Measurements from ENCODE around the gene EPN1. TPM values are rescaled to one million over a fixed set of nuclear protein-coding genes. Genes with fewer than 3 reads are reported as not detected.
"Not testable (repeated sequence)": the region's sequence is repeated elsewhere in the genome, so short reads cannot be mapped to it uniquely, and the experiment has no call there.

Gene EPN1
- total and polyA plus RNA-seq, 5 donors from 2014 or later, result 6.3 to 46.1 (median 8.1) TPM

GRCh38 chr19:55716531-55716930, 41.5 kb downstream of the EPN1 start:
- H3K27me3 Mint-ChIP-seq, result peaks cover 14% of the 10 kb centered on the region
- H3K9me3 ChIP-seq (ENCODE audit: control insufficient read depth in 2 of 2, low read length in 2 of 2), result peaks cover 5 to 10% of the 10 kb centered on the region in 2 experiments

GRCh38 chr19:55717251-55717650, 42.2 kb downstream of the EPN1 start:
- Mint-ChIP-seq H3K9me3 (peaks cover 0 to 26% (median 10%) of the 10 kb centered on the region in 7 donors), H3K36me3 (no peaks in the 10 kb centered on the region), H3K27ac (no peak overlapping the region), H3K27me3 (peaks cover 14% of the 10 kb centered on the region), H3K4me3 (no peak overlapping the region), H3K4me1 (peaks cover 0 to 6% (median 0%) of the 10 kb centered on the region in 4 donors)
- Histone ChIP-seq H3K27ac (ENCODE audit: insufficient read depth, low read length, poor library complexity, severe bottlenecking) (no peak overlapping the region), H3K36me3 (ENCODE audit: control insufficient read depth, insufficient read depth, low read length) (no peaks in the 10 kb centered on the region), H3K4me1 (ENCODE audit: control insufficient read depth, insufficient read depth, low read length, poor library complexity, severe bottlenecking) (no peaks in the 10 kb centered on the region), H3K4me3 (ENCODE audit: low read depth, low read length) (no peak overlapping the region), H3K9me3 (ENCODE audit: control insufficient read depth in 2 of 2, low read length in 2 of 2) (peaks cover 5 to 11% of the 10 kb centered on the region in 2 experiments), H3K27me3 (ENCODE audit: control insufficient read depth, insufficient read depth, low read length) (no peaks in the 10 kb centered on the region)
- ATAC-seq (ENCODE audit: low read depth in 2 of 2) (no peak), DNase-seq (no peak)

More at GRCh38 chr19:55716531-55716930, 41.5 kb downstream of the EPN1 start:
- Mint-ChIP-seq H3K4me3 (no peak overlapping the region), H3K9me3 (peaks cover 0 to 18% (median 8%) of the 10 kb centered on the region in 7 donors), H3K36me3 (no peaks in the 10 kb centered on the region), H3K27ac (no peak overlapping the region), H3K4me1 (peaks cover 0 to 6% (median 0%) of the 10 kb centered on the region in 4 donors)
- H3K4me1 ChIP-seq (ENCODE audit: control insufficient read depth, insufficient read depth, low read length, poor library complexity, severe bottlenecking), result no peaks in the 10 kb centered on the region
- ATAC-seq (ENCODE audit: low read depth in 2 of 2) (no peak), DNase-seq (no peak)
- H3K36me3 ChIP-seq (ENCODE audit: control insufficient read depth, insufficient read depth, low read length), result no peaks in the 10 kb centered on the region
- H3K27me3 ChIP-seq (ENCODE audit: control insufficient read depth, insufficient read depth, low read length), result no peaks in the 10 kb centered on the region
- no peak overlapping the region for H3K4me3 ChIP-seq (ENCODE audit: low read depth, low read length)
- H3K27ac ChIP-seq (ENCODE audit: insufficient read depth, low read length, poor library complexity, severe bottlenecking), result no peak overlapping the region

GRCh38 chr19:55717879-55718711, 43.1 kb downstream of the EPN1 start:
- H3K36me3 Mint-ChIP-seq; H3K27ac ChIP-seq (ENCODE audit: insufficient read depth, low read length, poor library complexity, severe bottlenecking); H3K27me3 ChIP-seq (ENCODE audit: control insufficient read depth, insufficient read depth, low read length); H3K4me1 Mint-ChIP-seq; H3K4me3 ChIP-seq (ENCODE audit: low read depth, low read length); H3K4me3 Mint-ChIP-seq; H3K27ac Mint-ChIP-seq; ATAC-seq (ENCODE audit: low read depth in 2 of 2); H3K36me3 ChIP-seq (ENCODE audit: control insufficient read depth, insufficient read depth, low read length); H3K4me1 ChIP-seq (ENCODE audit: control insufficient read depth, insufficient read depth, low read length, poor library complexity, severe bottlenecking); DNase-seq: not testable (repeated sequence)
- H3K9me3 ChIP-seq (ENCODE audit: control insufficient read depth in 2 of 2, low read length in 2 of 2), result peaks cover 5 to 11% of the 10 kb centered on the region in 2 experiments
- Mint-ChIP-seq H3K9me3 (peaks cover 0 to 23% (median 14%) of the 10 kb centered on the region in 7 donors), H3K27me3 (peaks cover 14% of the 10 kb centered on the region)

GRCh38 chr19:55720214-55720746, 45.3 kb downstream of the EPN1 start:
- Mint-ChIP-seq H3K36me3 (no peaks in the 10 kb centered on the region), H3K4me3 (no peak overlapping the region), H3K4me1 (no peaks in the 10 kb centered on the region), H3K27ac (no peak overlapping the region), H3K9me3 (peaks cover 0 to 22% (median 14%) of the 10 kb centered on the region in 7 donors), H3K27me3 (peaks cover 14% of the 10 kb centered on the region)
- ATAC-seq (ENCODE audit: low read depth in 2 of 2) (no peak), DNase-seq (no peak)
- H3K27me3 ChIP-seq (ENCODE audit: control insufficient read depth, insufficient read depth, low read length), result no peaks in the 10 kb centered on the region
- H3K9me3 ChIP-seq (ENCODE audit: control insufficient read depth in 2 of 2, low read length in 2 of 2), result peaks cover 5 to 11% of the 10 kb centered on the region in 2 experiments
- no peaks in the 10 kb centered on the region for H3K36me3 ChIP-seq (ENCODE audit: control insufficient read depth, insufficient read depth, low read length)
- no peak overlapping the region for H3K4me3 ChIP-seq (ENCODE audit: low read depth, low read length)
- H3K4me1 ChIP-seq (ENCODE audit: control insufficient read depth, insufficient read depth, low read length, poor library complexity, severe bottlenecking), result no peaks in the 10 kb centered on the region
- no peak overlapping the region for H3K27ac ChIP-seq (ENCODE audit: insufficient read depth, low read length, poor library complexity, severe bottlenecking)

GRCh38 chr19:55720801-55721200, 45.8 kb downstream of the EPN1 start:
- Histone ChIP-seq H3K4me1 (ENCODE audit: control insufficient read depth, insufficient read depth, low read length, poor library complexity, severe bottlenecking) (no peaks in the 10 kb centered on the region), H3K27me3 (ENCODE audit: control insufficient read depth, insufficient read depth, low read length) (no peaks in the 10 kb centered on the region), H3K36me3 (ENCODE audit: control insufficient read depth, insufficient read depth, low read length) (no peaks in the 10 kb centered on the region), H3K9me3 (ENCODE audit: control insufficient read depth in 2 of 2, low read length in 2 of 2) (peaks cover 5 to 11% of the 10 kb centered on the region in 2 experiments), H3K27ac (ENCODE audit: insufficient read depth, low read length, poor library complexity, severe bottlenecking) (no peak overlapping the region), H3K4me3 (ENCODE audit: low read depth, low read length) (no peak overlapping the region)
- ATAC-seq (ENCODE audit: low read depth in 2 of 2) (no peak), DNase-seq (no peak)
- Mint-ChIP-seq H3K27ac (no peak overlapping the region), H3K36me3 (no peaks in the 10 kb centered on the region), H3K4me1 (no peaks in the 10 kb centered on the region), H3K27me3 (peaks cover 14% of the 10 kb centered on the region), H3K9me3 (peaks cover 0 to 22% (median 14%) of the 10 kb centered on the region in 7 donors), H3K4me3 (no peak overlapping the region)

GRCh38 chr19:55723491-55723890, 48.5 kb downstream of the EPN1 start:
- Histone ChIP-seq H3K27ac (ENCODE audit: insufficient read depth, low read length, poor library complexity, severe bottlenecking) (no peak overlapping the region), H3K36me3 (ENCODE audit: control insufficient read depth, insufficient read depth, low read length) (no peaks in the 10 kb centered on the region), H3K27me3 (ENCODE audit: control insufficient read depth, insufficient read depth, low read length) (no peaks in the 10 kb centered on the region), H3K4me1 (ENCODE audit: control insufficient read depth, insufficient read depth, low read length, poor library complexity, severe bottlenecking) (no peaks in the 10 kb centered on the region), H3K4me3 (ENCODE audit: low read depth, low read length) (no peak overlapping the region), H3K9me3 (ENCODE audit: control insufficient read depth in 2 of 2, low read length in 2 of 2) (peaks cover 5 to 11% of the 10 kb centered on the region in 2 experiments)
- Mint-ChIP-seq H3K27me3 (peaks cover 27% of the 10 kb centered on the region), H3K9me3 (peaks cover 0 to 22% (median 14%) of the 10 kb centered on the region in 7 donors), H3K36me3 (no peaks in the 10 kb centered on the region), H3K4me1 (no peaks in the 10 kb centered on the region), H3K27ac (no peak overlapping the region), H3K4me3 (no peak overlapping the region)
- DNase-seq (no peak), ATAC-seq (ENCODE audit: low read depth in 2 of 2) (no peak)

- H3K9me3 Mint-ChIP-seq; H3K27ac Mint-ChIP-seq; H3K4me1 ChIP-seq (ENCODE audit: control insufficient read depth, insufficient read depth, low read length, poor library complexity, severe bottlenecking); H3K4me3 ChIP-seq (ENCODE audit: low read depth, low read length); H3K9me3 ChIP-seq (ENCODE audit: control insufficient read depth in 2 of 2, low read length in 2 of 2); H3K4me3 Mint-ChIP-seq; H3K27ac ChIP-seq (ENCODE audit: insufficient read depth, low read length, poor library complexity, severe bottlenecking); H3K36me3 Mint-ChIP-seq; H3K36me3 ChIP-seq (ENCODE audit: control insufficient read depth, insufficient read depth, low read length); ATAC-seq (ENCODE audit: low read depth in 2 of 2); H3K27me3 ChIP-seq (ENCODE audit: control insufficient read depth, insufficient read depth, low read length); DNase-seq; H3K4me1 Mint-ChIP-seq: not testable (repeated sequence)
- peaks cover 14% of the 10 kb centered on the region for H3K27me3 Mint-ChIP-seq
These were observed 55.4 kb downstream of the EPN1 start for GRCh38 chr19:55730378-55730777.

All from CD4-positive, CD25-positive, alpha-beta regulatory T cell (primary cell).